Inflammatory macrophage treated with lipopolysaccharide for 1 hour (primary cell): ENCODE results near the gene TMEM267.
"Not testable (repeated sequence)": the region's sequence is repeated elsewhere in the genome, so short reads cannot be mapped to it uniquely, and the experiment has no call there.

Experiments used
- DNase-seq, 2 donors: peaks; one replicate each; pipeline ENCODE4 v3.0.0-alpha.2; 2020 to 2022

TMEM267 gene, protein sequence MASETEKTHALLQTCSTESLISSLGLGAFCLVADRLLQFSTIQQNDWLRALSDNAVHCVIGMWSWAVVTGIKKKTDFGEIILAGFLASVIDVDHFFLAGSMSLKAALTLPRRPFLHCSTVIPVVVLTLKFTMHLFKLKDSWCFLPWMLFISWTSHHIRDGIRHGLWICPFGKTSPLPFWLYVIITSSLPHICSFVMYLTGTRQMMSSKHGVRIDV

GRCh38 chr5:43483298-43484105, at the start of gene TMEM267:
TMEM267 (minus strand) TSS chr5:43483865; CDS start chr5:43453969, 29,896 bp downstream.
- DNase-seq = peak; percentile 91

DNA sequence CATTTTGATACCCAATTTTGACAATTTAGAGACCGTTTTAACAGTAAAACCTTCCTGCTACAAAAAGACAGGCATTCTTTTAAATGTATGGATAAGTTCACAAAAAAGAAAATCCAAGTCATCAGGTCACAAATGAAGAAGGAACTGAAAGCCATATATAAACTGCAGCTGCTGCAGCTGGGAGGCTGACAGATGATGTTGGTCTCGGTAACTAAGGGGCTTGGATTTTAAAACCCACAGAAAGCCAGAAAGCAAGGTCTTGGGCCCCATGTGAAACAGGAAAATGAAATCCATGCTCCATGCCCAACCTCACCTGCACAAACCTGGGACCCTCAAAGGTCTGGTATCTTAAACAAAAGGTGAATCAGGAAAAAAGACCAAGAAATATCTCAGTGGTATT, 47.0 kb upstream of the TMEM267 start:
- DNase-seq = no peak

GRCh38 chr5:43523662-43524072, 40.0 kb upstream of the TMEM267 start:
- DNase-seq = no peak

DNA sequence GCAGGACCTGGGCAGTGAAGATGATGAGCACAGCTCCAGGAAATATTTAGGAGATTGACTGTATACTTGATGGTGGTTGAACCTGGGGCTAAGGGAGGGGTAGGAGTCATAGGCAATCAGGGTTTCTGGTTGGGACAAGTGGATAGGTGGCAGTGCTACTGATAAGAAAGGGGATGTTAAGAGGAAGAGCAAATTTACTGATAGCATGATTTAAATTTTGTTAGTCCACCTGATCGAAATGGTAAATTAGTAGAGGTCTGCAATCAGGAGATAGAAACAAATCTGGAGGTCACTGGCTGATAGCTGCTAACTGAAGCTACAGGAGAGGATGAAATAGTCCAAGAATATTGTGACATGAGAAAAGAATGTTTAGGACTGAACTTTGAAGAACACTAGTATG, 37.0 kb upstream of the TMEM267 start:
- no peak for DNase-seq

GRCh38 chr5:43515678-43516048, 32.0 kb upstream of the TMEM267 start:
- peak in 1 of 2 donors; percentile 2 for DNase-seq

- DNase-seq = peak; percentile 96 to 100
Measured at GRCh38 chr5:43514816-43515677, 31.4 kb upstream of the TMEM267 start, which contains the start of gene C5orf34. C5orf34 (minus strand) TSS chr5:43515148; CDS start chr5:43509339, 5,809 bp downstream.

DNA sequence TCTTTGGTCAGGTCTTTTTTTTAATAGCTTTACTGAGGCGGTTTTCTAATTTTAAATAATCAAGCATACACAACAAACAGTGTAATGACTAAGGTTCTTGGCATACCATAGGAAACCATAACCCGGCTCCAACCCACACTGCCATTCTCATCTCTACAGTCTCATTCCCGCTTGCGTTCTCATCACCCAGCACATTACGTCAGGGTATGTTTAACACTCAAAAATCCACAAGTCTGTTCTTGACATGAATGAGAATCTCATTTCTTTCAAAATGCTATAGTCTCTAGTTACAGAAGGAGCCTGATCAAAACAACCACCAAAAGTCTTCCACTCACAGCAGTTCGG, 30.8 kb upstream of the TMEM267 start:
- DNase-seq = no peak

GRCh38 chr5:43514025-43514424, 30.4 kb upstream of the TMEM267 start:
- DNase-seq = no peak

DNA sequence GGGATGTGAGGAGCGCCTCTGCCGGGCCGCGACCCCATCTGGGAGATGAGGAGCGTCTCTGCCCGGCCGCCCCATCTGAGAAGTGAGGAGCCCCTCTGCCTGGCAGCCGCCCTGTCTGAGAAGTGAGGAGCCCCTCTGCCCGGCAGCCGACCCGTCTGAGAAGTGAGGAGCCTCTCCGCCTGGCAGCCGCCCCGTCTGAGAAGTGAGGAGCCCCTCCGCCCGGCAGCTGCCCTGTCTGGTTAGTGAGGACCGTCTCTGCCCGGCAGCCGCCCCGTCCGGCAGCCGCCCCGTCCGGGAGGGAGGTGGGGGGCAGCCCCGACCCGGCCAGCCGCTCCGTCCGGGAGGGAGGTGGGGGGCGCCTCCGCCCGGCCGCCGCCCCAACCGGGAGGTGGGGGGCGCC, 27.4 kb upstream of the TMEM267 start:
- not testable (repeated sequence) for DNase-seq

DNA sequence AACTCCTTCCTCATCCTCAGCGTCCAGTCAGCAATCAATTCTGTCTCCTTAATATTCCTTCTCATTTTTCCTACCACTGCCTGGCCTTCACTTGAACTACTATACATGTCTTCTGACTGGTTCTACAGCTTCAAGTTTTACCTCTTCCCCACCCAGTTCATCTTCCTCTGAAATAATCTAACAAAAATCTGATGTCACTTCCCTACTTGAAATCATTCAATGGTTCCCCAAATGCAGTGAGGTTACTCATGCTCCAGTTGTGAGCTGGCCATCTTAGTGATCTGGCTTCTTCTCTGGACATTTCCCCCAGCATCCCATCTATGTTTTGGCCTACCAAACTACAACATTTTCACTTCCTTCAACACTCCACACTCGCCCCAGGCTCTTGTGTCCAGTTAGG, 14.9 kb upstream of the TMEM267 start:
- DNase-seq = peak; percentile 52 to 62

- DNase-seq = no peak
Measured at GRCh38 chr5:43497311-43498104, 13.8 kb upstream of the TMEM267 start.

GRCh38 chr5:43491326-43491725, 7.7 kb upstream of the TMEM267 start:
- DNase-seq = no peak

DNA sequence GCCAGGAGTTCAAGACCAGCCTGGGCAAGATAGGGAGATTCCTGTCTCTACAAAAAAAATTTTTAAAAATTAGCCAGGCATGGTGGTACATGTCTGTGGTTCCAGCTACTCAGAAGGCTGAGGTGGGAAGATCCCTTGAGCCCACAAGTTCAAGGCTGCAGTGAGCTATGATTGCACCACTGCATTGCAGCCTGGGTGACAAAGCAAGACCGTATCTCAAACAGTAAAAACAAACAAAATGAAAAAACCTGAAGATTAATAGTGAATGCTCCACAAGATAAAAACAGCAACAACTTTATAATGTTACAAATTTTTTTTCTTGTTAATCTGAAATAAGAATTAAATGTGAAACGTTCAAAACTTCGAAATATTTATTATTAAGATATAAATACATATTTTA, 2.7 kb upstream of the TMEM267 start:
- no peak for DNase-seq

GRCh38 chr5:43485406-43485805, 1.7 kb upstream of the TMEM267 start:
- DNase-seq = no peak

DNA sequence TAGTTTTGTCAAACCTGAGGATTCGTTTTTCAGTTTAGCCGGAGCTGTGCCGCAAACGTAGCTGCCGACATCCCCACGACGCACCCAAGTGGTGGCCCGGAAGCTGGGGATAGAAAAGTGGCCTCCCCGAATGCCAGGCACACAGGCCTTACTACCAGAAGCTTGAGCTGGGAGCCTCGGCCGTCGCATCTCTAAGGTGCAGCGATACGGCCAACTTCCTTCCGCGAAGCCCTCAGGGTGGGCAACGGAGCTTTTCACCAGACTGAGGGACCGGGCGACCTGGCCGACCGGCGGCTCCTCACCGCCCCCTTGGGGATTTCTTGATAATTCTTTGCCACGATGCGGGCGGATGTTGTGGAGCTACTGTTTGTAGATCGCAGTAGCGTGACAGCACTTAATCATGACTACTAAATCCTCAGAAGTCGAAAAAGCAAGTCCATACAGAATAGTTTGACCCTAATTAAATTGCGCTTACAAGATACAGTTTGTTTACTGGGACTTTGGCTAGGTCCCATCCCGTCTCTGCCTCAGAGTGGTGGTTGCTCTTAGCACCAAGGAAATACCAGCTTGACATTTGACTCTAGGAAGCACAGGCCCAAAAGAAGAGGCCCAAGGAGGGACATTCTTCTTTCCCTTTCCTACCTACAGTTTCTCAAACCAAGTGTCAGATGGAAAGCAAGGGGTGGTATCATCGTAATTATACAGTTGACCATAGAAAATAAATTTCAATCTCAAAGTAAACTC, 613 bp upstream of the TMEM267 start:
- peak; percentile 74 to 86 for DNase-seq

DNA sequence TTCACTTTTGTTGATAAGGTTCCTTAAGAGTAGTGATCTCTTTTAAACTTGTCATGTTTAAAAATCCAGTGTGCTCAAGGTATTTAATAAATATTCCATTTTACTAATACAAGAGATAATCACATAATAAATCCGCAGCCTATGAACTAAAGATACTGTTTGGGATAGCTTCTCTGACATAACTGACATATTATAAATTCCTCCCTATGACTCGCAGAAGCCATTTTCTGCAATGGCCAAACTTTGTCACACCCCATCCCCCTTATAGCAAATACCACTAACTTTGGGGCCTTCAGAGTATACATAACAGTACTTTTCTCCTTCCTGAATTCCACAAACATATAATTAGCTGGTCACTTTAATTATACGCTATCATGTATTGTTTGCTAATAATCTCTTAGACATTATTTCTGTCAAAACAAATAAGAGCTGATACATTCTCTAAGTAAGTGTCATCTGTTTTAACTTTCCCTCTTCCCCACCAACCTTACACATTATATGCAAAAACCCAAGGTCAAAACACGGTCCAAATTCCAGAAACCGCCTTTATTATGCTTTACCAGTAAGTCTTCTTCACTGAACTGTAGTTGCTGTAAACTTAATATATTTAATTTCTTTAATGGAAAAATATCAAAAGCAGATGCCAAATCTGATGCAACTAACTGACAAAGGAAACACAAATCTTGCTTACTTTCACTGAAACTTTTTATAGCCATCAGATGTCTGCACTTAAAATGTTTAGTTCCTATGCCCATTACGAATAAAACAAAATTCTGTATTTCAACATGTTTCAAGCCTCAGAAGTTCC, 971 bp downstream of the TMEM267 start:
- no peak for DNase-seq

DNA sequence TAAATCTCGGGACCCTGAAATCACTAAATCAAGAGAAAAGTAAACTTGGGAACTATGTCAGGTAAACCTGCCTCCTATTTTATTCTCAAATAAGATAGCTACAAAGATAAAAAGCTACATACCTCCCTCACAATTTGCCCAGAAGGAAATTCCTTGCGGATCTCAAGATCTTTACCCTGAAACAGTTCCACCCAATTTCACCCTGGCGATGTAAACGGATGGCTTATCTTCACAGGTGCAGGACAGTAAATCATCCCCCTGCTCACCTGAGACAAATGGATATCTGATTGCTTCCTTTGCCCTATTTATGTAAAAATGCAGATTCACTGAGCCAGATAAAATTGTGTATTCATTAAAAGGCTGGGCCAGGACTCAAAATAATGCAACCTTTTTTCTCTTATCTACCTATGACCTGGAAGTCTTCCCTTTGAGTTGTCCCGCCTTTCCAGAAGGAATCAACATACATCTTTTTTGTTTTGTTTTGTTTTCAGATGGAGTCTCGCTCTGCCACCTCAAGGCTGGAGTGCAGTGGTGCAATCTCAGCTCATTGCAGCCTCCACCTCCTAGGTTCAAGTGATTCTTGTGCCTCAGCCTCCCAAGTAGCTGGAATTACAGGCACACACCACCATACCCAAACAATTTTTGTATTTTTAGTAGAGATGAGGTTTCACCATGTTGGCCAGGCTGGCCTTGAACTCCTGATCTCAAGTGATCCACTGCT, 13.8 kb downstream of the TMEM267 start:
- no peak for DNase-seq

- DNase-seq = no peak
Measured at GRCh38 chr5:43467100-43467499, 16.6 kb downstream of the TMEM267 start.

GRCh38 chr5:43465455-43465854, 18.2 kb downstream of the TMEM267 start:
- DNase-seq = not testable (repeated sequence)

GRCh38 chr5:43461066-43461465, 22.6 kb downstream of the TMEM267 start:
- DNase-seq = no peak
